Middle frontal gyrus (tissue), 1 donor: Measurements from ENCODE around the gene RNH1.
A peak's percentile ranks its signal among the peaks of the same experiment; 100 is the strongest.
"Not testable (repeated sequence)": the region's sequence is repeated elsewhere in the genome, so short reads cannot be mapped to it uniquely, and the experiment has no call there.

Source experiments
- DNase-seq: peaks from one replicate; pipeline ENCODE4 v3.0.0-alpha.2; 2015; ENCODE audit warnings: low spot score; ENCODE audit errors: extremely low spot score

Gene RNH1

GRCh38 chr11:520428-521176, 13.6 kb upstream of the RNH1 start:
- no peak for DNase-seq

GRCh38 chr11:518463-519202, 11.6 kb upstream of the RNH1 start:
- peak; percentile 72 for DNase-seq

- DNase-seq = not testable (repeated sequence)
Observed at GRCh38 chr11:516918-517685, 10.1 kb upstream of the RNH1 start.

GRCh38 chr11:516400-516799, 9.4 kb upstream of the RNH1 start:
- no peak for DNase-seq

- DNase-seq = no peak
Observed at GRCh38 chr11:515131-515530, 8.1 kb upstream of the RNH1 start.

- no peak for DNase-seq
Observed at GRCh38 chr11:514606-515005, 7.6 kb upstream of the RNH1 start.

GRCh38 chr11:512761-513595, 5.9 kb upstream of the RNH1 start:
- no peak for DNase-seq

GRCh38 chr11:508956-509355, 1.9 kb upstream of the RNH1 start:
- no peak for DNase-seq

GRCh38 chr11:507727-508515, 879 bp upstream of the RNH1 start:
- no peak for DNase-seq

- DNase-seq = peak; percentile 96
Observed at GRCh38 chr11:506238-506994, 626 bp downstream of the RNH1 start.

GRCh38 chr11:504994-505344, 2.1 kb downstream of the RNH1 start:
- DNase-seq = no peak

- no peak for DNase-seq
Observed at GRCh38 chr11:504053-504993, 2.7 kb downstream of the RNH1 start.

- DNase-seq = peak; percentile 77
Observed at GRCh38 chr11:503179-503981, 3.7 kb downstream of the RNH1 start.

- no peak for DNase-seq
Observed at GRCh38 chr11:502288-503178, 4.5 kb downstream of the RNH1 start.

GRCh38 chr11:501683-502287, 5.3 kb downstream of the RNH1 start:
- DNase-seq = no peak

GRCh38 chr11:501001-501682, 5.9 kb downstream of the RNH1 start:
- no peak for DNase-seq
